GM12878 (cell line): ENCODE data around the gene SLC9A7. TPM values are rescaled to one million over a fixed set of nuclear protein-coding genes. Genes with fewer than 3 reads are reported as not detected.

ENCODE experiments used
- ATAC-seq: fragments of 200-7000 bp; cut with Tn5 transposase; 3 replicates; pipeline ENCODE4 v1.9.1; 2020; ENCODE audit warnings: mild to moderate bottlenecking, moderate library complexity
- BruUV-seq: library from RNA; stranded (reverse); fragments of 400-500 nt; replicated peaks from 2 replicates; lab custom pipeline; 2021; lab: Mats Ljungman, UMichigan
- CTCF ChIA-PET: fragments of 300-600 bp; sonication (Branson Sonifier 250); formaldehyde crosslinking; extraction: SDS; loops from one replicate; lab custom pipeline; 2021; ENCODE audit warnings: inconsistent platforms; lab: Yijun Ruan, JAX
- POLR2A ChIA-PET: fragments of 350-600 bp; formaldehyde crosslinking; extraction: SDS; loops from one replicate; lab custom pipeline; 2021; ENCODE audit warnings: inconsistent platforms; lab: Charles Lee
- RAD21 ChIA-PET: fragments of 300-600 bp; sonication (Branson Sonifier 250); formaldehyde crosslinking; loops from one replicate; lab custom pipeline; 2023; ENCODE audit warnings: antibody characterized with exemption; ENCODE audit not compliant: unreplicated experiment; lab: Charles Lee
- SMC1A ChIA-PET: fragments of 300-600 bp; sonication (Branson Sonifier 250); formaldehyde crosslinking; loops from one replicate; lab custom pipeline; 2023; ENCODE audit not compliant: unreplicated experiment, uncharacterized antibody; lab: Charles Lee
- DNase-seq: peaks from one replicate; pipeline ENCODE4 v3.0.0-alpha.2; 2011; ENCODE audit warnings: low read depth, low spot score
- FAIRE-seq: peaks from 3 replicates; lab custom pipeline; 2011; peaks lifted over from hg19 to GRCh38; lab: Jason Lieb, UNC
- H2AFZ ChIP-seq: 2 replicates; pipeline ENCODE4 v1.6.0; 2011; ENCODE audit warnings: low read depth, low read length, control low read depth; ENCODE audit not compliant: control insufficient read depth
- H3K27ac ChIP-seq: 2 replicates; pipeline ENCODE4 v1.5.1; 2011; ENCODE audit warnings: control low read depth; ENCODE audit not compliant: control insufficient read depth, insufficient read depth
- H3K27me3 ChIP-seq, 2 experiments: replicated peaks in 1 of 2; 2 replicates each; pipeline versions ENCODE4 v1.6.0 to v1.6.1; 2011; ENCODE audit warnings: low read length in 1 of 2; ENCODE audit not compliant: control insufficient read depth in 2 of 2, insufficient read depth in 2 of 2
- H3K36me3 ChIP-seq, 2 experiments: 2 replicates each; pipeline ENCODE4 v1.5.1; 2011; ENCODE audit warnings: low read length in 1 of 2; ENCODE audit not compliant: control insufficient read depth in 2 of 2, insufficient read depth in 2 of 2
- H3K4me1 ChIP-seq: 2 replicates; pipeline ENCODE4 v1.6.1; 2011; ENCODE audit warnings: mild to moderate bottlenecking, low read length, moderate library complexity, mixed read lengths; ENCODE audit not compliant: control insufficient read depth, insufficient read depth
- H3K4me2 ChIP-seq: 2 replicates; pipeline ENCODE4 v1.6.0; 2011; ENCODE audit warnings: control low read depth; ENCODE audit not compliant: control insufficient read depth, insufficient read depth
- H3K4me3 ChIP-seq: fragments of 200-600 bp; sonication (generic); 2 replicates; pipeline ENCODE4 v1.5.1; 2016
- H3K79me2 ChIP-seq: 2 replicates; pipeline ENCODE4 v1.6.0; 2011; ENCODE audit warnings: low read length; ENCODE audit not compliant: control insufficient read depth, insufficient read depth
- H3K9ac ChIP-seq: 2 replicates; pipeline ENCODE4 v1.8.0; 2011; ENCODE audit warnings: low read length, control low read depth, mixed read lengths; ENCODE audit not compliant: control insufficient read depth, insufficient read depth
- H3K9me3 ChIP-seq: replicated peaks from 3 replicates; pipeline ENCODE4 v1.5.1; 2011; ENCODE audit warnings: mild to moderate bottlenecking, low read length; ENCODE audit not compliant: control insufficient read depth, insufficient read depth
- H4K20me1 ChIP-seq: 2 replicates; pipeline ENCODE4 v1.6.0; 2011; ENCODE audit not compliant: control insufficient read depth, insufficient read depth
- ASH2L ChIP-seq: fragments of 300-600, 200-600 bp; sonication (generic); IDR thresholded peaks from 2 replicates; pipeline ENCODE4 v1.6.1; 2017; ENCODE audit warnings: low read depth, mild to moderate bottlenecking, borderline replicate concordance
- CHD2 ChIP-seq: IDR thresholded peaks from 2 replicates; pipeline ENCODE4 v1.6.1; 2011; ENCODE audit warnings: low read depth, low read length, improper control_type of control experiment, borderline replicate concordance
- CHD4 ChIP-seq: fragments of 200-600 bp; sonication (generic); IDR thresholded peaks from 2 replicates; pipeline ENCODE4 v1.6.1; 2016; ENCODE audit warnings: mild to moderate bottlenecking
- ETV6 ChIP-seq, 2 experiments: fragments of 450-650 bp in 1 of 2; IDR thresholded peaks in 1 of 2; conservative IDR thresholded peaks in 1 of 2; 2 replicates each; pipeline ENCODE4 v1.6.1; 2014; ENCODE audit warnings: antibody characterized with exemption in 1 of 2, borderline replicate concordance in 1 of 2, low read depth in 1 of 2, mild to moderate bottlenecking in 1 of 2, moderate library complexity in 1 of 2
- GATAD2B ChIP-seq: fragments of 450-650 bp; conservative IDR thresholded peaks from 2 replicates; pipeline ENCODE4 v1.6.1; 2017; ENCODE audit warnings: low read depth, mild to moderate bottlenecking, moderate library complexity
- IKZF1 ChIP-seq: fragments of 450-650 bp; conservative IDR thresholded peaks from 2 replicates; pipeline ENCODE4 v1.6.1; 2017; ENCODE audit warnings: antibody characterized with exemption, mild to moderate bottlenecking
- IRF4 ChIP-seq: IDR thresholded peaks from 2 replicates; pipeline ENCODE4 v1.6.1; 2011; ENCODE audit warnings: low read depth, low read length
- JUNB ChIP-seq: IDR thresholded peaks from 2 replicates; pipeline ENCODE4 v1.6.1; 2016; ENCODE audit warnings: antibody characterized with exemption, mild to moderate bottlenecking
- MEF2A ChIP-seq: IDR thresholded peaks from 2 replicates; pipeline ENCODE4 v1.6.1; 2011; ENCODE audit warnings: low read depth, mild to moderate bottlenecking, low read length, moderate library complexity; ENCODE audit not compliant: insufficient read depth
- NFYB ChIP-seq: IDR thresholded peaks from 2 replicates; pipeline ENCODE4 v1.6.1; 2011; ENCODE audit warnings: low read depth, mild to moderate bottlenecking, low read length, improper control_type of control experiment, moderate library complexity; ENCODE audit not compliant: insufficient read depth
- PML ChIP-seq: IDR thresholded peaks from 2 replicates; pipeline ENCODE4 v1.6.1; 2012; ENCODE audit warnings: low read length, inconsistent platforms
- POLR2AphosphoS5 ChIP-seq: IDR thresholded peaks from 2 replicates; pipeline ENCODE4 v1.6.1; 2011; ENCODE audit warnings: mild to moderate bottlenecking, low read length, inconsistent platforms
- POU2F2 ChIP-seq: IDR thresholded peaks from 3 replicates; pipeline ENCODE4 v1.6.1; 2011; ENCODE audit warnings: low read depth, mild to moderate bottlenecking, low read length, borderline replicate concordance
- SIX5 ChIP-seq: IDR thresholded peaks from 2 replicates; pipeline ENCODE4 v1.6.1; 2011; ENCODE audit warnings: mild to moderate bottlenecking, low read depth, low read length, moderate library complexity; ENCODE audit not compliant: severe bottlenecking
- TBL1XR1 ChIP-seq: IDR thresholded peaks from 2 replicates; pipeline ENCODE4 v1.6.1; 2012; ENCODE audit warnings: low read depth, low read length, improper control_type of control experiment
- WGBS: methylation state at CpG from one replicate; pipeline ENCODE4 v1.1.6; 2016; ENCODE audit warnings: low lambda C conversion rate; ENCODE audit not compliant: insufficient replicate concordance, insufficient coverage; ENCODE audit errors: missing lambda C conversion rate; 5-methylcytosine and 5-hydroxymethylcytosine counted together
- in situ Hi-C: fragments of 300-500 bp; cut with MboI; formaldehyde crosslinking; loops from 9 replicates; pipeline ENCODE4 v1.14.3; 2018; ENCODE audit warnings: mixed read lengths
- intact Hi-C: fragments of 100-400 bp; cut with micrococcal nuclease; formaldehyde crosslinking; loops from one replicate; pipeline ENCODE4 v1.14.2; 2022; ENCODE audit not compliant: unreplicated experiment
- polyA plus RNA-seq, 11 experiments: library from polyadenylated mRNA; depleted of rRNA in 4 of 11; unstranded in 6 of 11; stranded (reverse) in 5 of 11; fragments of >200 nt; fragmentation: Nextera tagmentation in 4 of 11; fragmentation: Illumina TruSeq in 1 of 11; extraction: Ambion mirVana in 4 of 11; extraction: Trizol in 1 of 11; gene quantifications; 1 replicate in 1 of 11; 2 replicates in 10 of 11; pipeline versions ENCODE4 v1.2.1 to v1.2.3, GENCODE V29; 2011 to 2016; ENCODE audit warnings: inconsistent platforms in 2 of 11, missing spikeins in 2 of 11, low read depth in 1 of 11
- total RNA-seq, 4 experiments: library from RNA; depleted of rRNA in 3 of 4; stranded (reverse); fragments of >200 nt in 3 of 4; fragmentation: Illumina TruSeq in 1 of 4; extraction: Trizol in 1 of 4; gene quantifications; 2 replicates each; pipeline versions ENCODE4 v1.2.1 to v1.2.3, GENCODE V29; 2013 to 2021
- TF ChIP-seq, protein P1 (sequence below): fragments of 450-650 bp; IDR thresholded peaks from 2 replicates; pipeline ENCODE4 v1.6.1; 2016; ENCODE audit warnings: mild to moderate bottlenecking

Gene SLC9A7
- total and polyA plus RNA-seq, 10 of the 15 experiments (the other 5 are each of a cell fraction or from before 2014, with no cell fraction given), result 5.0 to 62.8 (median 30.5) TPM

GRCh38 chrX:46648660-46649059 lies 110.3 kb downstream of the SLC9A7 start:
- Histone ChIP-seq H3K27me3 (no peaks in the 10 kb centered on the region), H3K4me3 (no peak overlapping the region), H3K36me3 (peaks cover 2 to 7% of the 10 kb centered on the region in 2 experiments; a peak in 2 of 4 replicates), H4K20me1 (no peaks in the 10 kb centered on the region; the same call in 1 of the 2 replicates), H3K27ac (no peak overlapping the region), H3K4me2 (no peak overlapping the region), H3K9ac (no peak overlapping the region), H3K4me1 (peaks cover 10% of the 10 kb centered on the region), H3K9me3 (no peaks in the 10 kb centered on the region)
- no peak for DNase-seq
- CTCF ChIA-PET, result interaction anchor here (1.6 to 4.7 kb wide), 3 partner anchors 13 to 148 kb away, joined by 5 to 26 read pairs (median 24); no protein-coding TSS in a partner anchor
- no peak for ATAC-seq
- POLR2A ChIA-PET, result no interaction called here
- intact Hi-C loops, result no loop called here
- 78% methylated on average over 6 of the region's 6 CpGs for WGBS
- no TSS peak for BruUV-seq
- in situ Hi-C loops, result no loop called here
- RAD21 ChIA-PET, result interaction anchor here (1.1 to 2.6 kb wide), 4 partner anchors 11 to 148 kb away, joined by 4 to 12 read pairs (median 4); no protein-coding TSS in a partner anchor
- FAIRE-seq, result no peak
- no peak for TF ChIP-seq IRF4
- TF ChIP-seq, protein P1, sequence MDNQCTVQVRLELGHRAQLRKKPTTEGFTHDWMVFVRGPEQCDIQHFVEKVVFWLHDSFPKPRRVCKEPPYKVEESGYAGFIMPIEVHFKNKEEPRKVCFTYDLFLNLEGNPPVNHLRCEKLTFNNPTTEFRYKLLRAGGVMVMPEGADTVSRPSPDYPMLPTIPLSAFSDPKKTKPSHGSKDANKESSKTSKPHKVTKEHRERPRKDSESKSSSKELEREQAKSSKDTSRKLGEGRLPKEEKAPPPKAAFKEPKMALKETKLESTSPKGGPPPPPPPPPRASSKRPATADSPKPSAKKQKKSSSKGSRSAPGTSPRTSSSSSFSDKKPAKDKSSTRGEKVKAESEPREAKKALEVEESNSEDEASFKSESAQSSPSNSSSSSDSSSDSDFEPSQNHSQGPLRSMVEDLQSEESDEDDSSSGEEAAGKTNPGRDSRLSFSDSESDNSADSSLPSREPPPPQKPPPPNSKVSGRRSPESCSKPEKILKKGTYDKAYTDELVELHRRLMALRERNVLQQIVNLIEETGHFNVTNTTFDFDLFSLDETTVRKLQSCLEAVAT, result no peak
- no peak for TF ChIP-seq MEF2A
- TF ChIP-seq JUNB, result no peak
- no peak for TF ChIP-seq CHD2
- TF ChIP-seq IKZF1, result no peak
- no peak for TF ChIP-seq ETV6 (conservative IDR thresholded peaks at IDR 0.05 in 1 of 2, IDR thresholded peaks at IDR 0.05 in 1 of 2; ENCODE audit: borderline replicate concordance in 1 of 2, low read depth in 1 of 2)
- no peak for TF ChIP-seq POLR2AphosphoS5
- no peak for TF ChIP-seq TBL1XR1
- TF ChIP-seq POU2F2, result no peak
- TF ChIP-seq CHD4, result no peak
- TF ChIP-seq NFYB, result no peak
- no peak for TF ChIP-seq ASH2L
- TF ChIP-seq GATAD2B, result no peak
- no peak for TF ChIP-seq PML
- no peak for TF ChIP-seq SIX5
- TF ChIP-seq, all 136 proteins: peak for 0
- no peaks in the 10 kb centered on the region; the same call in none of the 2 replicates for H3K79me2 ChIP-seq
- SMC1A ChIA-PET, result interaction anchor here (0.8 to 3.1 kb wide), 13 partner anchors 10 to 147 kb away, joined by 3 to 14 read pairs (median 5); no protein-coding TSS in a partner anchor
- no peak overlapping the region for H2AFZ ChIP-seq
